MM.1S (cell line): ENCODE results near the gene KRTAP6-1.

Source experiments
- DNase-seq: peaks from one replicate; pipeline ENCODE4 v3.0.0-alpha.2; 2015
- H2AFZ ChIP-seq: fragments of 300-600 bp; sonication (generic); 2 replicates; pipeline ENCODE4 v1.6.0; 2016; ENCODE audit warnings: antibody characterized with exemption, low read length
- H3F3A ChIP-seq: fragments of 300-600 bp; sonication (generic); 2 replicates; pipeline ENCODE4 v1.6.1; 2016; ENCODE audit warnings: mild to moderate bottlenecking, antibody characterized with exemption, low read length, moderate library complexity, mixed read lengths; ENCODE audit not compliant: insufficient read depth
- H3K27ac ChIP-seq: fragments of 300-600 bp; sonication (generic); 2 replicates; pipeline ENCODE4 v1.5.1; 2016; ENCODE audit warnings: mild to moderate bottlenecking, low read length
- H3K27me3 ChIP-seq: fragments of 300-600 bp; sonication (generic); replicated peaks from 2 replicates; pipeline ENCODE4 v1.6.0; 2016; ENCODE audit warnings: low read length; ENCODE audit not compliant: insufficient read depth
- H3K36me3 ChIP-seq: fragments of 300-600 bp; sonication (generic); replicated peaks from 2 replicates; pipeline ENCODE4 v1.6.1; 2016; ENCODE audit warnings: mild to moderate bottlenecking, low read length, mixed read lengths; ENCODE audit not compliant: insufficient read depth
- H3K4me1 ChIP-seq: fragments of 300-600 bp; sonication (generic); 2 replicates; pipeline ENCODE4 v1.6.1; 2016; ENCODE audit warnings: low read length, mixed read lengths
- H3K4me2 ChIP-seq: fragments of 300-600 bp; sonication (generic); 2 replicates; pipeline ENCODE4 v1.6.0; 2016; ENCODE audit warnings: low read depth, low read length
- H3K4me3 ChIP-seq: fragments of 300-600 bp; sonication (generic); 2 replicates; pipeline ENCODE4 v1.5.1; 2016; ENCODE audit warnings: low read length, mixed read lengths
- H3K79me2 ChIP-seq: fragments of 300-600 bp; sonication (generic); 2 replicates; pipeline ENCODE4 v1.6.1; 2016; ENCODE audit warnings: mixed run types, low read length, mixed read lengths
- H3K9ac ChIP-seq: fragments of 300-600 bp; sonication (generic); 2 replicates; pipeline ENCODE4 v1.6.1; 2016; ENCODE audit warnings: low read length, mixed read lengths
- H3K9me2 ChIP-seq: fragments of 300-600 bp; sonication (generic); replicated peaks from 2 replicates; pipeline ENCODE4 v1.6.1; 2016; ENCODE audit warnings: mild to moderate bottlenecking, low read length, mixed read lengths; ENCODE audit not compliant: insufficient read depth
- H3K9me3 ChIP-seq: fragments of 300-600 bp; sonication (generic); replicated peaks from 2 replicates; pipeline ENCODE4 v1.6.1; 2016; ENCODE audit warnings: mild to moderate bottlenecking, low read length, mixed read lengths; ENCODE audit not compliant: insufficient read depth
- H4K20me1 ChIP-seq: fragments of 300-600 bp; sonication (generic); 2 replicates; pipeline ENCODE4 v1.6.1; 2016; ENCODE audit warnings: mild to moderate bottlenecking, low read length, moderate library complexity, mixed read lengths; ENCODE audit not compliant: insufficient read depth
- EZH2 ChIP-seq: fragments of 300-600 bp; sonication (generic); optimal IDR thresholded peaks from 2 replicates; pipeline ENCODE3; 2017; ENCODE audit warnings: low read depth, mild to moderate bottlenecking, antibody characterized with exemption, low read length, mixed read lengths
- EZH2phosphoT487 ChIP-seq: fragments of 300-600 bp; sonication (generic); IDR thresholded peaks from 2 replicates; pipeline ENCODE4 v1.6.1; 2018; ENCODE audit warnings: antibody characterized with exemption, low read length
- TF ChIP-seq, protein P1 (sequence below): fragments of 300-600 bp; sonication (generic); IDR thresholded peaks from 2 replicates; pipeline ENCODE4 v1.5.1; 2016; ENCODE audit warnings: antibody characterized with exemption, low read length, mixed read lengths

KRTAP6-1 gene

DNA sequence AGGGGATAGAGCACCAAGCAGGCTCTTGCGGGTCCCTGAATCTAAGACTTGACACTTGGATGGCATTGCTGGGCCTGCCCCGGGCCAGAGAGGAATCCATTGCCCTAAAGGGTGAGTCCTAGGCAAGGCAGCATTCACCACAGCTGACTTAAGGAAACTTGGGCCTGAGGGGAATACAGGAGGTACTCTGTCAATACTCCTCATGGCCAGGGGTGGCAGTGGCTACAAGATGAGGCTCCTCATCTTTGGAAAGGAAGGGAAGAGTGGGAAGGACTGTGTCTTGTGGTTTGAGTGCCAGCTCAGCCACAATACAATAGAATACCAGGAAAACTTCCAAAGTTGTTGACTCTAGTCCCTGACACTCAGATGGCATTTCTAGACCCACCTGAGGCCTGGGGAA is 7.8 kb downstream of the KRTAP6-1 start:
- no peaks in the 10 kb centered on the region for H3K79me2 ChIP-seq
- DNase-seq: no peak
- TF ChIP-seq EZH2phosphoT487: no peak
- TF ChIP-seq, protein P1, sequence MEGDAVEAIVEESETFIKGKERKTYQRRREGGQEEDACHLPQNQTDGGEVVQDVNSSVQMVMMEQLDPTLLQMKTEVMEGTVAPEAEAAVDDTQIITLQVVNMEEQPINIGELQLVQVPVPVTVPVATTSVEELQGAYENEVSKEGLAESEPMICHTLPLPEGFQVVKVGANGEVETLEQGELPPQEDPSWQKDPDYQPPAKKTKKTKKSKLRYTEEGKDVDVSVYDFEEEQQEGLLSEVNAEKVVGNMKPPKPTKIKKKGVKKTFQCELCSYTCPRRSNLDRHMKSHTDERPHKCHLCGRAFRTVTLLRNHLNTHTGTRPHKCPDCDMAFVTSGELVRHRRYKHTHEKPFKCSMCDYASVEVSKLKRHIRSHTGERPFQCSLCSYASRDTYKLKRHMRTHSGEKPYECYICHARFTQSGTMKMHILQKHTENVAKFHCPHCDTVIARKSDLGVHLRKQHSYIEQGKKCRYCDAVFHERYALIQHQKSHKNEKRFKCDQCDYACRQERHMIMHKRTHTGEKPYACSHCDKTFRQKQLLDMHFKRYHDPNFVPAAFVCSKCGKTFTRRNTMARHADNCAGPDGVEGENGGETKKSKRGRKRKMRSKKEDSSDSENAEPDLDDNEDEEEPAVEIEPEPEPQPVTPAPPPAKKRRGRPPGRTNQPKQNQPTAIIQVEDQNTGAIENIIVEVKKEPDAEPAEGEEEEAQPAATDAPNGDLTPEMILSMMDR: no peak
- TF ChIP-seq EZH2: no peak

DNA sequence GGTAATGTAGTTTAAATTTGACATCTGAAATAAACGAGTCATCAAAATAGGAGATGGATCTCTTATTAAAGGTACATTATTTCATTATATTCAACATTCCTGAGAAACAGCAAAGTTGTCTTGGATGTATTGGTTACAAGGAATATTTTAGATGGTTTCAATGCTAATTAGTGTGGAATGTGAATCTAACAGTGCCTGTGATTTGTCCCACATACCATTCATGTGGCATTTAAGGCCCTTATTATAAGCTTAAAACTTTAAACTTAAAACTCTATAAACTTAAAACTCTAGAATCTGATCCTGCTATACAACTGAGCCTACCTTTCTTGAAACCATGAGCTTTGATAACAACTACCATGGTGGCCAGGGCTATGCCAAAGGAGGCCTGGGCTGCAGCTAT is 12.9 kb downstream of the KRTAP6-1 start, which contains the start of gene KRTAP22-1:
Gene KRTAP22-1, plus strand, starts transcription at position 301 of the 400 bp plus-strand sequence.
- Histone ChIP-seq H2AFZ (no peak within 1 kb of the TSS), H3F3A (no peaks in the 10 kb centered on the region), H3K36me3 (no peaks in the 10 kb centered on the region), H3K9me2 (no peaks in the 10 kb centered on the region), H3K9me3 (no peaks in the 10 kb centered on the region), H3K4me2 (no peak within 1 kb of the TSS), H3K79me2 (no peaks in the 10 kb centered on the region), H3K4me1 (peaks cover 5% of the 10 kb centered on the region; the same call in 1 of the 2 replicates), H4K20me1 (no peaks in the 10 kb centered on the region), H3K27me3 (no peaks in the 10 kb centered on the region), H3K9ac (no peak within 1 kb of the TSS), H3K4me3 (no peak within 1 kb of the TSS), H3K27ac (no peak within 1 kb of the TSS)
- no peak for TF ChIP-seq EZH2
- TF ChIP-seq, protein P1: no peak
- no peak for TF ChIP-seq EZH2phosphoT487
- DNase-seq: no peak

More for the DNA sequence above, 7.8 kb downstream of the KRTAP6-1 start:
- Histone ChIP-seq H3K9ac (no peak overlapping the region), H3K4me1 (peaks cover 5% of the 10 kb centered on the region; the same call in 1 of the 2 replicates), H3K4me3 (no peak overlapping the region), H3K4me2 (no peak overlapping the region), H4K20me1 (no peaks in the 10 kb centered on the region), H3K9me3 (no peaks in the 10 kb centered on the region), H3F3A (no peaks in the 10 kb centered on the region), H2AFZ (no peak overlapping the region), H3K27me3 (no peaks in the 10 kb centered on the region), H3K27ac (no peak overlapping the region), H3K36me3 (no peaks in the 10 kb centered on the region), H3K9me2 (no peaks in the 10 kb centered on the region)

DNA sequence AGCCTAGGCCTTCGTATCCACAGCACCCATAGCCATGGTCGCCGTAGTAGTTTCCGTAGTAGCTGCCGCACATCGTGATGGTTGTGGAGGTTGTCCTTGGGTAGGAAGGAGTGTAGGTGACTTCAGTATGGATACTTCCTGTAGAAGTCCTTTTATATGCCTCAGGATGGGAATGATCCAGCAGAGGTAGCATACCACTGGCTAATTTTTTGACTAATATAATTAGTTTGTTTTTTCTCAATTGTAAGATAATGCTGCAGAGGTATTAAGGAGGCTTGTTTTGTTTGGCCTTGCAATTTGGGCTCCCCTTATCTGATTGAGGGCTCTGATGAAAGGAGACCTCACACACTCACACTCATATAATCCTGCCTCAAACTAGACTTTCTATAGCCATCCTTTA is 14.9 kb downstream of the KRTAP6-1 start, which contains the start of gene KRTAP6-2:
Gene KRTAP6-2, minus strand, starts transcription at position 101 of the 400 bp plus-strand sequence. Its CDS starts 28 bp downstream, at position 73.
- no peak within 1 kb of the TSS for H3K27ac ChIP-seq
- H3K9me2 ChIP-seq: no peaks in the 10 kb centered on the region
- H4K20me1 ChIP-seq: no peaks in the 10 kb centered on the region
- H3K4me3 ChIP-seq: no peak within 1 kb of the TSS
- no peaks in the 10 kb centered on the region for H3K79me2 ChIP-seq
- no peak for TF ChIP-seq EZH2phosphoT487
- H3F3A ChIP-seq: no peaks in the 10 kb centered on the region
- no peaks in the 10 kb centered on the region for H3K36me3 ChIP-seq
- H3K9me3 ChIP-seq: no peaks in the 10 kb centered on the region
- H3K27me3 ChIP-seq: no peaks in the 10 kb centered on the region
- H3K9ac ChIP-seq: no peak within 1 kb of the TSS
- no peak within 1 kb of the TSS for H2AFZ ChIP-seq
- no peak for DNase-seq
- no peak within 1 kb of the TSS for H3K4me2 ChIP-seq
- no peaks in the 10 kb centered on the region for H3K4me1 ChIP-seq

DNA sequence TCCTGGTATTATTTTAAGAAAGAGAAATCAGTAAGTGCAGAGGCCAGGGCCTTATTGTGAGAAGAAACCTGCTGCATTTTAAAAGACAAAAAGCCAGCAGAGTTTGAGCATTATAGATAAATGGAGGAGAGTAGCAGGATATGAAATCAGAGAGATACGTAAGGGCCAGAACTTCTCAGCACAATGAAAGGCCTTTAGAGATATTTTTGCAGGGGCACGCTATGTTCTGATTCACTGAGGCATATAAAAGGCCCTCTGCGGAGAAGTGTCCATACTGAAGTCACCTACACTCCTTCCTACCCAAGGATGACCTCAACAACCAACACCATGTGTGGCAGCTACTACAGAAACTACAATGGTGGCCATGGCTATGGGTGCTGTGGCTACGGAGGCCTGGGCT is 21.6 kb downstream of the KRTAP6-1 start, which contains the start of gene KRTAP6-3:
Gene KRTAP6-3, plus strand, starts transcription at position 301 of the 400 bp plus-strand sequence. Its CDS starts 6 bp downstream, at position 307.
- Histone ChIP-seq H2AFZ (no peak within 1 kb of the TSS), H3K36me3 (no peaks in the 10 kb centered on the region), H3K4me2 (no peak within 1 kb of the TSS), H3F3A (no peaks in the 10 kb centered on the region), H3K27me3 (no peaks in the 10 kb centered on the region), H3K27ac (no peak within 1 kb of the TSS), H3K4me3 (no peak within 1 kb of the TSS), H3K9me2 (no peaks in the 10 kb centered on the region), H3K4me1 (no peaks in the 10 kb centered on the region), H3K9me3 (no peaks in the 10 kb centered on the region), H3K79me2 (no peaks in the 10 kb centered on the region), H4K20me1 (no peaks in the 10 kb centered on the region), H3K9ac (no peak within 1 kb of the TSS)
- no peak for DNase-seq
- TF ChIP-seq EZH2: no peak
- TF ChIP-seq EZH2phosphoT487: no peak
- TF ChIP-seq, protein P1: no peak
